Erythroblast (primary cell): ENCODE results near the gene CDC42BPB.

Experiments used
- GATA1 ChIP-seq: IDR thresholded peaks from 2 replicates; pipeline ENCODE4 v1.6.1; 2011; ENCODE audit warnings: low read depth, mild to moderate bottlenecking, control low read depth, low read length, moderate library complexity
- POLR2A ChIP-seq: IDR thresholded peaks from 2 replicates; pipeline ENCODE4 v1.6.1; 2011; ENCODE audit warnings: mild to moderate bottlenecking, low read length

DNA sequence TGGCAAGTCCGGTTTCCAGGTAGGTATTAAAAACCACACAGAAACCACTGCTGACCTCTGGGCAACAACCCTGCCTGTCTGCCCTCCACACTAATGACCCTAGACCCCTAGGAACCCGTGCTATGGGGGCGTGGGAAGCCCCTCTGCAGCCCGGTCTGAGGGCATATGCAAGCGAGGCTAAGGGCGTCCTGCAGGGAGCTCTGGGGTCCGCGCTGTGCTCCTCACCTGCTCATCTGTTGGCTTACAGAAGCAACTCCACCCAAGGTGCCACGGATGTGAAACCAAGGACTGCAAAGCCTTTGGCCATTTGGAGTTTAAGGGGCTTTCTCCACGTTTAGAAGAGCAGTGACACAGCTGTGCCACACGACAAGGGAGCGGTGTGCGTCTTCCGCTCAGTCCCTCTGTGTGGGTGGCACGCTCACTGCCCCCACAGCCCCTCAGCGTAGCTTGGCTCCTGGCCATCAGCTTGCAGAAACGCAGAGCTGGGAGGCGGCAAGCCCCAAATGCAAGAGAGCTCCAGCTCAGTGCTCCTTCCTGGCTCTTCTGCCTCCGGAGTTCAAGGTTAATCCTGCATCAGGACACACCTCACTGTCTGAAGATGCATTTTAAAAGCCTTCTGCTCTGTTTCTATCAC, 116.5 kb downstream of the CDC42BPB start:
- TF ChIP-seq POLR2A: no peak
- no peak for TF ChIP-seq GATA1
